T-helper 1 cell treated with Interleukin-12 subunit alpha and Interleukin-12 subunit beta and Interleukin-4 antibody, amounts not matched to agents 30 ng/mL and 1 ng/mL, for 36 hours (primary cell): ENCODE results near the gene C9. TPM values are rescaled to one million over a fixed set of nuclear protein-coding genes. Genes with fewer than 3 reads are reported as not detected.
"Not testable (repeated sequence)": the region's sequence is repeated elsewhere in the genome, so short reads cannot be mapped to it uniquely, and the experiment has no call there.

Experiments
- intact Hi-C: fragments of 100-400 bp; cut with micrococcal nuclease; formaldehyde crosslinking; loops from one replicate; pipeline ENCODE4 v1.15.1; 2024
- total RNA-seq: library from RNA; stranded (reverse); gene quantifications from 2 replicates; pipeline ENCODE4 v1.2.3, GENCODE V29; 2022

C9 gene
- total RNA-seq, 1 donor from 2014 or later: not detected

DNA sequence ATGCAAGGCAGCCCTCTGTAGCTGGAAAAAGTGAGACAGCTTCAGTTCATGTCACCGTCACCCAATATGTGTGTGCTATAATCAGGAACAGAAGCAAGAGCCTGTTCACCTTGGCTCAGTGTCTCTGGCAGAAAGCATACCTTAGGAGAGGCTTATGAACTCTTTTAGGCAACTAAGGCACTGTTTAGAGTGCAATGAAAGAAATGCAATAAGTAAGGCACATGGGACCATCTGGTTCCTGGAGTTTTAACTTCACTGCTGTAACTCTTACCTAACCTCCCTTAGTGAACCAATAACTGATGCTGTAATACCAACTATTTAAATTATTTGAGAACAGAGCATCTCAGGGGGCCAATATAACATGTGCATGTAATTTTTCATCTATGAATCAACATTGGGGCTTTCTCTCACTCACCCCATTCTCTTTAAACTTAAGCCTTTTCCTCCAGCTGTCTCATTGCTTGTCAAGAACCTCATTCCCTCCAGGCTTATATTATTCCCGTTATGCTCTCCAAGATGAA is 32.4 kb downstream of the C9 start:
- intact Hi-C loops: no loop called here

DNA sequence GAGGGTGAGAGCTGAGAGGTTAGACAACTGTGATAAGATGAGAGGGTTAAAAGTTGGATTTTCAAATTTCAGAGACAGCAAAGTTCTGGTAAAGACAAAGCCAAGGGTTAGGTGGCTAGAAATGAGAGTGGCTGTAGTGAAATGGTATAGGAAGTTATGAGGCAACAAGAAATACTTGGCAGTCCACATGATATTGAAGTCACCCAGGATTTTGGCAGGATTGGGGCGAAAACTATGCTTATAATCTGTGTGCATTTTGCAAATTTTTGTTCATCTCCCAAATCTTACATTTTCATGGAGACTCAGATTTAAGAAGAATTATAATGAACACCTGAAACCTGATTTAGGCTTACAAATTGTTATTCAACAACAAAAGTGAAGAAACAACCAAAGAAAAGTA is 35.6 kb downstream of the C9 start:
- intact Hi-C loops: no loop called here

- intact Hi-C loops: no loop called here
These were observed 40.8 kb downstream of the C9 start for GRCh38 chr5:39323542-39323941.

- intact Hi-C loops: no loop called here
These were observed 44.9 kb downstream of the C9 start for GRCh38 chr5:39319395-39319794.

DNA sequence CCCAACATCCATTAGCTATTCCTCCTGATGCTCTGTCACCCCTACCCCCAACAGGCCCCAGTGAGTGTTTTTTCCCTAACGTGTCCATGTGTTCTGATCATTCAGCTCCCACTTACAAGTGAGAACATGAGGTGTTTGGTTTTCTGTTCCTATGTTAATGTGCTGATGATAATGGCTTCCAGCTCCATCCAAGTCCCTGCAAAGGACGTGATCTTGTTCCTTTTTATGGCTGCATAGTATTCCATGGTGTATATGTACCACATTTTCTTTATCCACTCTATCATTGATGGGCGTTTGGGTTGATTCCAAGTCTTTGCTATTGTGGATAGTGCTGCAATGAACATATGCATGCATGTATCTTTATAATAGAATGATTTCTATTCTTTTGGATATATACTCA is 47.8 kb downstream of the C9 start:
- intact Hi-C loops: not testable (repeated sequence)

DNA sequence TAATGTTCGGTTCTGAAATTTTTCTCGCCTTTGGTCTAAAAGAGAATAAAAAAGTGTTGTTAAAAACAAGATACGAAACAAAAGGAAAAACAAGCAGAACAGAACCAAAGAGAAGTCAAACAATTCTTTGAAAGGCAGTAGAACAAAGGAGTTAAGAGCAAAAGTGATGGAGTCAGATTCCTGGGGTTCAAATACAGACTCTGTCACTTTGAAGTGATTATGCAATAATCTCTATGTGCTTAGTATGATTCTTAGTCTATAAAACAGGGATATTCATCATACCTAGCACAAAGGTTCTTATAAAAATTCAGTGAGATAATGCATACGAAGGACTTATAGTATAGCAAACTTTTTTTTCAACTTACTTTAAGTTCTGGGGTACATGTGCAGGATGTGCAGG is 48.3 kb downstream of the C9 start:
- intact Hi-C loops: no loop called here

- intact Hi-C loops: no loop called here
These were observed 49.7 kb downstream of the C9 start for GRCh38 chr5:39314591-39314990.

GRCh38 chr5:39309534-39309933 is 54.8 kb downstream of the C9 start:
- intact Hi-C loops: no loop called here

DNA sequence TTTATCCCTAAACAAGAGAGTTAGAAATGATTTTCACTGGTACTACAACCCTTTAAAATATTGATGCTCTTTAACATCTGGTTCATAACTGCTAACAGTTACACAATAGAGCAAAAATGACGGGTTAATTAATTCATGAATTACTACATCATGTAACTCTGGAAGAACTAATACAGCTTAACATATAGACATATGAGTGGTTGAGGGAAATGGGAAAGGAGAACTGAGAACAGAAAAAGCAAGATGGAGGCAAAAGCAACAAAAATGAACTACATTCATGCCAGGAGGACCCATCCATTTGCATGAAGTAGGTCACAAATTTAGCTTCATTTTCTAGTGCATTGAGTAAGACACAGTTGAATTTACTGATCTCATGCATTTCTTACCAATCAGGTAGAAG is 61.8 kb downstream of the C9 start:
- intact Hi-C loops: no loop called here

GRCh38 chr5:39301406-39301805 is 62.9 kb downstream of the C9 start:
- intact Hi-C loops: no loop called here

DNA sequence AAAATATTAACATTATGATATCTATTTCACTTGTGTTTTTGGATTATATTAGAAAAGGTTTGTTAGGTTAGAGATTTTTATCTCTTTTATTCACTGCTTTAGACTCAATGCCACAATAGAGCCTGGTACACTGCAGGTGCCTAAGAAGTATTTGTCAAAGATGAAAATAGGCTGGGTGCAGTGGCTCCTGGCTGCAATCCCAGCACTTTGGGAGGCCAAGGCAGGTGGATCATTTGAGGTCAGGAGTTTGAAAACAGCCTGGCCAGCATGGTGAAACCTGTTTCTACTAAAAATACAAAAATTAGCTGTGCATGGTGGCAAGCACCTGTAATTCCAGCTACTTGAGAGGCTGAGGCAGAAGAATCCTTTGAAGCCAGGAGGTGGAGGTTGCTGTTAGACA is 64.3 kb downstream of the C9 start:
- intact Hi-C loops: no loop called here

- intact Hi-C loops: no loop called here
These were observed 69.6 kb downstream of the C9 start for GRCh38 chr5:39294736-39295135.

DNA sequence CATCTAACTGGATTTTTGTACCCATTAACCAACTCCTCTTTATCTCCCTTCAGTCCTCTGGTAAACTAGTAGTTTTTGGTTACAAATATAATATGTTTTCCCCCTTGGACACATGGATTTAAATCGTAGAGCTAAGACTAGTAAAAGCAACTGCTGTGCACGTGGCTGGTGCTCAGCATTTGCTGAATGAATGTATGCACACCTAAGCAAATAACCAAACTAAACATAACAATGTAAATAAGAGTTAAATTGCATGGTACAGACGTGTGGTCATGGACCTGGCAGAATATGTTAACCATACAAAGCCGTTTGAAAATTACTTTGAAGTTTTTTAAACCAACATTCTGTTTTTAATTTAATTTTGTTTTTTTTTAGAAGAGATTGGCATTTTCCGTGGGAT is 79.7 kb downstream of the C9 start:
- intact Hi-C loops: no loop called here

- intact Hi-C loops: loop anchor here (1.0 to 2.0 kb wide), 8 partner anchors 66 to 289 kb away; partner anchors contain the start of gene RICTOR
These were observed 81.0 kb downstream of the C9 start for GRCh38 chr5:39283231-39283818.

GRCh38 chr5:39282561-39282960 is 81.7 kb downstream of the C9 start:
- intact Hi-C loops: loop anchor here (2.0 kb wide), 2 partner anchors 208 to 288 kb away; partner anchors contain the start of gene RICTOR

- intact Hi-C loops: loop anchor here (2.0 kb wide), 5 partner anchors 59 to 1479 kb away; partner anchors contain the start of gene TTC33
These were observed 88.4 kb downstream of the C9 start for GRCh38 chr5:39275865-39276264.

GRCh38 chr5:39274398-39275085 is 89.8 kb downstream of the C9 start:
- intact Hi-C loops: loop anchor here (1.0 to 2.0 kb wide), 7 partner anchors 10 to 1480 kb away; partner anchors contain the start of gene TTC33

- intact Hi-C loops: no loop called here
These were observed 90.9 kb downstream of the C9 start for GRCh38 chr5:39273314-39273954.

DNA sequence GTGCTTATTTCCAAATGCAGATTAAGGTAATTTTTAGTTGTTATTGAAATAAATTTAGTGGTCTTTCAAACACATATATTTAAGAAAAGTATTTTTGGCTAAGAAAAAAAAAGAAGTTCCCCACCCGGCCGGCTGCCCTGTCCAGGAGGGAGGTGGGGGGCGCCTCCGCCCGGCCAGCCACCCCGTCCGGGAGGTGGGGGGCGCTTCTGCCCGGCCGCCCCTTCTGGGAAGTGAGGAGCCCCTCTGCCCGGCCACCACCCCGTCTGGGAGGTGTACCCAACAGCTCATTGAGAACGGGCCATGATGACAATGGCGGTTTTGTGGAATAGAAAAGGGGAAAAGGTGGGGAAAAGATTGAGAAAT is 91.4 kb downstream of the C9 start:
- intact Hi-C loops: not testable (repeated sequence)

- intact Hi-C loops: no loop called here
These were observed 94.0 kb downstream of the C9 start for GRCh38 chr5:39270225-39270848.

DNA sequence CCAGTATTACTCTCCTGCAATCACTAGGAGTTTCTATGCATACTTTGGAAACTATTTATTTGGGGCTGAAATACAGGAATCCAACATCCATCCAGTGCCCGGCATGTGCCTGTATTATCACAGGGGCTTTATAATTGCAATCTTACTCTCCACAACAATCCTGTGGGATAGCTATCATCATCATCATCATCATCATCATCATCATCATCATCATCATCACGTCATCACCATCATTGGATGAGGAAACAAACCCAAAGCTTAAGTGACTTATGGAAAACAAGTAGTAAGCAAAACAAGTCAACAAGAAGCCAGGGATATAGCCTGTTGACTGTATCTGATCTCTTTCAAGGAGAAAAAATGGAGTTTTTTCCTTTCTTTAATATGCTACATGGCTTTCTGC is 97.1 kb downstream of the C9 start:
- intact Hi-C loops: no loop called here

GRCh38 chr5:39266442-39266841 is 97.9 kb downstream of the C9 start:
- intact Hi-C loops: no loop called here
